Urinary bladder (tissue), 4 donors: ENCODE measurements around the gene UBE2K. TPM values are rescaled to one million over a fixed set of nuclear protein-coding genes. Genes with fewer than 3 reads are reported as not detected.
"Not testable (repeated sequence)": the region's sequence is repeated elsewhere in the genome, so short reads cannot be mapped to it uniquely, and the experiment has no call there.

ENCODE experiments used
- DNase-seq: peaks from one replicate; pipeline ENCODE4 v3.0.0-alpha.2; 2015; ENCODE audit errors: extremely low spot score
- H3K27ac ChIP-seq: one replicate; pipeline ENCODE4 v1.5.1; 2013; ENCODE audit warnings: low read depth, mild to moderate bottlenecking, moderate library complexity
- H3K36me3 ChIP-seq: one replicate; pipeline ENCODE4 v1.6.1; 2013; ENCODE audit warnings: mild to moderate bottlenecking, moderate library complexity; ENCODE audit not compliant: insufficient read depth
- H3K4me1 ChIP-seq: one replicate; pipeline ENCODE4 v1.6.1; 2013; ENCODE audit warnings: mild to moderate bottlenecking, moderate library complexity; ENCODE audit not compliant: insufficient read depth
- H3K4me3 ChIP-seq: one replicate; pipeline ENCODE4 v1.5.1; 2013; ENCODE audit warnings: low read depth, low read length
- WGBS: extraction: QIAGEN DNeasy Blood & Tissue Kit; methylation state at CpG from one replicate; pipeline ENCODE4 v1.1.7; 2013; 5-methylcytosine and 5-hydroxymethylcytosine counted together
- polyA plus RNA-seq: library from polyadenylated mRNA; stranded (reverse); fragments of 200-250 nt; gene quantifications from one replicate; pipeline ENCODE4 v1.2.3, GENCODE V29; 2013
- total RNA-seq: library from RNA; depleted of rRNA; stranded (reverse); fragments of >200 nt; gene quantifications from one replicate; pipeline ENCODE4 v1.2.3, GENCODE V29; 2014
- donor health status: healthy with polysubstance abuse.
- donor health status: healthy.

Gene UBE2K
- total and polyA plus RNA-seq, 2 donors, result 29.5 to 48.3 TPM

GRCh38 chr4:39721273-39721672 is 23.3 kb downstream of the UBE2K start:
- DNase-seq, H3K4me1 ChIP-seq, H3K36me3 ChIP-seq, H3K27ac ChIP-seq, H3K4me3 ChIP-seq: not testable (repeated sequence)
- 94% methylated on average over 6 of the region's 6 CpGs for WGBS

DNA sequence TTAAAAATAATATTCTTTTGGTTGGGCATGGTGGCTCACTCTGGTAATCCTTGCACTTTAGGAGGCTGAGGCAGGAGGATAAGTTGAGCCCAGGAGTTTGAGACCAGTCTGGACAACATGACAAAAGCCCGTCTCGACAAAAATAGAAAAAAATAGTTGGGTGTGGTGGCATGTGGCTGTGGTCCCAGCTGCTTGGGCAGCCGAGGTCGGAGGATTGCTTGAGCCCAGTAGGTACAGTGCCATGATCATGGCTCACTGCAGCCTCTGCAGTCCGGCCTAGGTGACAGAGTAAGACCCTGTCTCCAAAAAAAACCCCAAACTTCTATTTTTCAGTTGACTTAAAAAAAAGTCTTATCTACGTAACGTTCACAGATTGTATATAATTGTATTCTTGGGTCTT is 23.9 kb downstream of the UBE2K start:
- DNase-seq, result no peak
- no peaks in the 10 kb centered on the region for H3K36me3 ChIP-seq
- H3K4me3 ChIP-seq, result no peak overlapping the region
- no peak overlapping the region for H3K27ac ChIP-seq
- no peaks in the 10 kb centered on the region for H3K4me1 ChIP-seq
- WGBS, result 55% methylated on average over 7 of the region's 7 CpGs

DNA sequence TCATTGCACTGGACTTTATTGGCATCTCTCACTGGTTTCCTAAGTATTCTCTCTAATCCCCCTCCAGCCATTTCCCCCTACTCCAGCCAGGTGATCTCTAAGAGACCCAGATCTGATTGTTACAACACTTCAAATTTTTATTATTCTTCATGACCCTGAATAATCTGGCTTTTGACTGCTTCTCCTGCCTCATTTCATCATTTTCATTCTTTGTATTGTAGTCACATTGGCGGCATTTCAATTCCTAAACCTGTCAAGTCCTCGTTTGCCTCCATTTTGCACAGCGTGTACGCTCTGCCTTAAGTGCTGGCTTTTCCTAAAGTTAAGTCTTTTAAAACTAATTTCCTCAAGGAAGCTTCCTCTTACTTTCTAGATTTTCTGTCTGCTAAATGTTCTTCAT is 31.6 kb downstream of the UBE2K start:
- 78% methylated on average over 4 of the region's 4 CpGs for WGBS
- no peak overlapping the region for H3K27ac ChIP-seq
- H3K4me3 ChIP-seq, result no peak overlapping the region

DNA sequence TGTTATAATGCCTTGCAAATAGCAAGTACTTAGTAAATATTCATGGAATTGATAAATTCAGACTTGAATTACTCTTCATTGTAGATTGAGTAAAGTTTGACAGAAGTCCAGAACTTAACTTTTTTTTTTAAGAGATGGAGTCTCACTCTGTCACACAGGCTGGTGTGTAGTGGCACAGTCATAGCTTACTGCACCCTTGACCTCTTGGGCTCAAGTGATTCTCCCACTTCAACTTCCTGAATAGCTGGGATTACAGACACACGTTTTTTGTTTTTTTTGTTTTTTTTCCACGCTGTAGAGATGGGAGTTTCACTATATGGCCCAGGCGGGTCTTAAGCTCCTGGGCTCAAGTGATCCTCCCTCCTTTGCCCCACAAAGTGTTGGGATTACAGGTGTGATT is 32.1 kb downstream of the UBE2K start:
- DNase-seq, result no peak
- WGBS, result 68% methylated on average over 3 of the region's 3 CpGs
- H3K36me3 ChIP-seq, result no peaks in the 10 kb centered on the region
- H3K4me1 ChIP-seq, result no peaks in the 10 kb centered on the region
- H3K27ac ChIP-seq, result no peak overlapping the region
- H3K4me3 ChIP-seq, result no peak overlapping the region

More for the DNA sequence above, 31.6 kb downstream of the UBE2K start:
- no peak for DNase-seq
- Histone ChIP-seq H3K4me1 (no peaks in the 10 kb centered on the region), H3K36me3 (no peaks in the 10 kb centered on the region)

DNA sequence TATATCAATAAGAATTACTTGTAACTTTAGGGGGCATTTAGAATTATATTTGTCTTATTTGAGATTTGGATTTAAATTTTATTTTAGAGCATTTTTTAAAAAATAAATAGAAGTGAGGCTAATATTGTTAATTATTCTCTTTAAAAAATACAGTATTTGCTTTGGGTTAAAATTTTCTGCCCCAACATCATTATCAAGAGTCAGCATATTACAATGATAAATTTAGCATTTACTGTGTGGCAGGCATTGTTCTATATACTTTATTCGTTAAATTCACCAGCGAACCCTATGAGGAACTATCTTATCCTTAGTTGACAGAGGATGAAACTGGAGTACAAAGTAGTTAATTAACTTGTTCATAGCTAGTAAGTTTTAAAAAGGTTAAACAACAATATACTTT is 34.0 kb downstream of the UBE2K start:
- H3K27ac ChIP-seq, result no peak overlapping the region
- no peaks in the 10 kb centered on the region for H3K4me1 ChIP-seq
- WGBS, result 96% methylated on average over 2 of the region's 2 CpGs
- DNase-seq, result no peak
- no peaks in the 10 kb centered on the region for H3K36me3 ChIP-seq
- H3K4me3 ChIP-seq, result no peak overlapping the region

GRCh38 chr4:39732728-39733127 is 34.8 kb downstream of the UBE2K start:
- DNase-seq, result no peak
- Histone ChIP-seq H3K4me3 (no peak overlapping the region), H3K36me3 (no peaks in the 10 kb centered on the region), H3K27ac (no peak overlapping the region), H3K4me1 (no peaks in the 10 kb centered on the region)
- 88% methylated on average over 3 of the region's 3 CpGs for WGBS

- 96% methylated on average over 10 of the region's 10 CpGs for WGBS
- DNase-seq, H3K4me3 ChIP-seq, H3K4me1 ChIP-seq, H3K36me3 ChIP-seq, H3K27ac ChIP-seq: not testable (repeated sequence)
Observed at GRCh38 chr4:39739591-39739990, 41.7 kb downstream of the UBE2K start.

GRCh38 chr4:39741401-39741800 is 43.5 kb downstream of the UBE2K start:
- peaks cover 2% of the 10 kb centered on the region for H3K36me3 ChIP-seq
- DNase-seq, result no peak
- no peaks in the 10 kb centered on the region for H3K4me1 ChIP-seq
- H3K27ac ChIP-seq, result no peak overlapping the region
- WGBS, result 96% methylated on average over 2 of the region's 2 CpGs
- no peak overlapping the region for H3K4me3 ChIP-seq

GRCh38 chr4:39745920-39746319 is 48.0 kb downstream of the UBE2K start:
- Histone ChIP-seq H3K4me1 (no peaks in the 10 kb centered on the region), H3K4me3 (no peak overlapping the region), H3K27ac (no peak overlapping the region), H3K36me3 (no peaks in the 10 kb centered on the region)
- WGBS, result 77% methylated on average over 1 of the region's 1 CpG
- DNase-seq, result no peak

- Histone ChIP-seq H3K36me3 (no peaks in the 10 kb centered on the region), H3K27ac (no peak overlapping the region), H3K4me3 (no peak overlapping the region), H3K4me1 (no peaks in the 10 kb centered on the region)
- no peak for DNase-seq
- 61% methylated on average over 3 of the region's 3 CpGs for whole genome bisulfite sequencing
Observed at GRCh38 chr4:39750216-39750615, 52.3 kb downstream of the UBE2K start.

- Histone ChIP-seq H3K4me3 (no peak overlapping the region), H3K27ac (no peak overlapping the region), H3K4me1 (no peaks in the 10 kb centered on the region), H3K36me3 (no peaks in the 10 kb centered on the region)
- WGBS, result 92% methylated on average over 6 of the region's 6 CpGs
- DNase-seq, result no peak
Observed at GRCh38 chr4:39754309-39754708, 56.4 kb downstream of the UBE2K start.

- no peaks in the 10 kb centered on the region for H3K4me1 ChIP-seq
- 98% methylated on average over 2 of the region's 2 CpGs for WGBS
- H3K27ac ChIP-seq, result no peak overlapping the region
- no peak for DNase-seq
- H3K4me3 ChIP-seq, result no peak overlapping the region
- H3K36me3 ChIP-seq, result peaks cover 3% of the 10 kb centered on the region
Observed at GRCh38 chr4:39756159-39756558, 58.2 kb downstream of the UBE2K start.

DNA sequence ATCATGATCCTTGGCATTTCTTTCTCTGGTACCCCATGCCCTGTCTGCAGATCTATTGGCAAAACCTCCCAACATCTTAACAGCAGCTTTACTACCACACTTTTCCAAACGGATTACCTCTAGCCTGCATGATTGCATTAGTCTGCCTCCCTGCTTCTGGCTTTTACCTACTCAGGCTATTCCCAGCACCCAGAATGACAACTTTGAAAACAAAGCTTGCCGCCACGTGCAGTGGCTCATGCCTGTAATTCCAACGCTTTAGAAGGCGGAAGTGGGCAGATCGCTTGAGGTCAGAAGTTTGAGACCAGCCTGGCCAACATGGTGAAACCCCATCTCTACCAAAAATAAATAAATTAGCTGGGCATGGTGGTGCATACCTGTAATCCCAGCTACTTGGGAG is 60.2 kb downstream of the UBE2K start:
- no peak for DNase-seq
- Histone ChIP-seq H3K36me3 (peaks cover 5% of the 10 kb centered on the region), H3K27ac (no peak overlapping the region), H3K4me3 (no peak overlapping the region), H3K4me1 (no peaks in the 10 kb centered on the region)
- 92% methylated on average over 6 of the region's 6 CpGs for WGBS

DNA sequence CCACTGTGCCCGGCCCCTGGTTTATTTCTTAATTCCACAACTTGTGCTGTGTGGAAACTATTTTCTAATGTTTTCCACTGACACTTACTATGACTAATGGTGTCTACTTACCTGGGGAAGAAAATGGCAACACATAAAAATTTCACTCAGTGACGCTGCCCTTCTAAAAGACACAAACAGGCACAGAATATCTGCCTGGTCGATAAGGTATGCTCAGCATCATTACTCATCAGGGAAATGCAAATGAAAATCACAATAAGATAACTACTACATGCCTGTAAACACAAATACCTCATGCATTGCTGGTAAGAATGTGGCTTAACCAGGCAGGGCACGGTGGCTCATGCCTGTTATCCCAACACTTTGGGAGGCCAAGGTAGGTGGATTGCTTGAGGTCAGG is 61.6 kb downstream of the UBE2K start:
- WGBS, result 93% methylated on average over 4 of the region's 4 CpGs
- Histone ChIP-seq H3K36me3 (peaks cover 5% of the 10 kb centered on the region), H3K4me3 (no peak overlapping the region), H3K4me1 (no peaks in the 10 kb centered on the region), H3K27ac (no peak overlapping the region)
- no peak for DNase-seq

GRCh38 chr4:39761005-39761667 is 63.2 kb downstream of the UBE2K start:
- 92% methylated on average over 4 of the region's 4 CpGs for WGBS
- DNase-seq, result no peak
- peaks cover 5% of the 10 kb centered on the region for H3K36me3 ChIP-seq
- H3K27ac ChIP-seq, result no peak overlapping the region
- no peaks in the 10 kb centered on the region for H3K4me1 ChIP-seq
- no peak overlapping the region for H3K4me3 ChIP-seq
